SK-N-SH (cell line): ENCODE measurements around the gene ROM1. TPM values are rescaled to one million over a fixed set of nuclear protein-coding genes. Genes with fewer than 3 reads are reported as not detected.

Experiments
- CTCF ChIA-PET: fragments of 300-600, 350-600 bp; formaldehyde crosslinking; extraction: SDS; loops from one replicate; lab custom pipeline; 2021; lab: Yijun Ruan, JAX
- POLR2A ChIA-PET: fragments of 350-600 bp; sonication (Branson Sonifier 250); formaldehyde crosslinking; extraction: SDS; loops from one replicate; lab custom pipeline; 2020; ENCODE audit warnings: antibody characterized with exemption, inconsistent platforms; lab: Yijun Ruan, JAX
- DNase-seq: peaks from one replicate; pipeline ENCODE4 v3.0.0; 2012
- H2AFZ ChIP-seq: fragments of 200-600 bp; sonication (generic); 2 replicates; pipeline ENCODE4 v1.8.1; 2016; ENCODE audit warnings: antibody characterized with exemption, mild to moderate bottlenecking, low read depth
- H3F3A ChIP-seq: fragments of 200-600 bp; sonication (generic); replicated peaks from 2 replicates; pipeline ENCODE3; 2016; ENCODE audit warnings: antibody characterized with exemption, mild to moderate bottlenecking; ENCODE audit not compliant: insufficient read depth
- H3K27ac ChIP-seq, 2 experiments: fragments of 200-500 bp in 1 of 2; fragments of 200-600 bp in 1 of 2; sonication (Bioruptor generic) in 1 of 2; sonication (generic), shearing (Covaris generic) in 1 of 2; 2 replicates each; pipeline versions ENCODE4 v1.5.1 to v1.6.1; 2014 to 2016; ENCODE audit warnings: low read depth in 2 of 2, inconsistent platforms in 1 of 2, low read length in 1 of 2, mild to moderate bottlenecking in 1 of 2, mixed read lengths in 1 of 2
- H3K27me3 ChIP-seq: fragments of 200-600 bp; sonication (generic), shearing (Covaris generic); 2 replicates; pipeline ENCODE4 v1.6.1; 2016; ENCODE audit warnings: mixed run types; ENCODE audit not compliant: insufficient read depth
- H3K36me3 ChIP-seq, 2 experiments: fragments of 200-500 bp in 1 of 2; fragments of 200-600 bp in 1 of 2; sonication (Bioruptor generic) in 1 of 2; sonication (generic) in 1 of 2; replicated peaks in 1 of 2; 2 replicates each; pipeline versions ENCODE3 to v1.5.1; 2014 to 2016; ENCODE audit warnings: low read length in 1 of 2, mild to moderate bottlenecking in 1 of 2; ENCODE audit not compliant: insufficient read depth in 2 of 2, control insufficient read depth in 1 of 2
- H3K4me1 ChIP-seq, 2 experiments: fragments of 200-500 bp in 1 of 2; fragments of 200-600 bp in 1 of 2; sonication (Bioruptor generic) in 1 of 2; sonication (generic), shearing (Covaris generic) in 1 of 2; 2 replicates each; pipeline versions ENCODE4 v1.5.1 to v1.6.1; 2014 to 2016; ENCODE audit warnings: low read depth in 1 of 2, low read length in 1 of 2, mixed run types in 1 of 2; ENCODE audit not compliant: insufficient read depth in 2 of 2, control insufficient read depth in 1 of 2
- H3K4me2 ChIP-seq: fragments of 200-600 bp; sonication (generic), shearing (Covaris generic); 2 replicates; pipeline ENCODE4 v1.6.1; 2017; ENCODE audit warnings: mixed run types
- H3K4me3 ChIP-seq, 2 experiments: fragments of 200-500 bp in 1 of 2; fragments of 200-600 bp in 1 of 2; sonication (Bioruptor generic) in 1 of 2; sonication (generic), shearing (Covaris generic) in 1 of 2; 2 replicates each; pipeline versions ENCODE4 v1.5.1 to v1.8.1; 2014 to 2016; ENCODE audit warnings: low read depth in 2 of 2, inconsistent platforms in 1 of 2, low read length in 1 of 2, mild to moderate bottlenecking in 1 of 2, mixed read lengths in 1 of 2, moderate library complexity in 1 of 2
- H3K79me2 ChIP-seq: fragments of 200-600 bp; sonication (generic); 2 replicates; pipeline ENCODE4 v1.8.1; 2017; ENCODE audit warnings: mild to moderate bottlenecking; ENCODE audit not compliant: insufficient read depth
- H3K9ac ChIP-seq: fragments of 200-600 bp; sonication (generic); 2 replicates; pipeline ENCODE4 v1.6.1; 2017; ENCODE audit warnings: mixed run types
- H3K9me2 ChIP-seq: fragments of 200-600 bp; sonication (generic); 2 replicates; pipeline ENCODE4 v1.6.1; 2017; ENCODE audit warnings: mixed run types
- H3K9me3 ChIP-seq: fragments of 200-600 bp; sonication (generic); 2 replicates; pipeline ENCODE4 v1.6.1; 2017; ENCODE audit warnings: mixed run types, mild to moderate bottlenecking, moderate library complexity
- H4K20me1 ChIP-seq: fragments of 200-600 bp; sonication (generic); 2 replicates; pipeline ENCODE4 v1.6.1; 2017; ENCODE audit warnings: mild to moderate bottlenecking, mixed run types; ENCODE audit not compliant: insufficient read depth
- CHD2 ChIP-seq: fragments of 150-350 bp; IDR thresholded peaks from 2 replicates; pipeline ENCODE4 v1.6.1; 2018; ENCODE audit warnings: low read length; ENCODE audit not compliant: partially characterized antibody
- CTCF ChIP-seq: fragments of 200-600 bp; sonication (generic); IDR thresholded peaks from 2 replicates; pipeline ENCODE4 v1.6.1; 2017; ENCODE audit warnings: antibody characterized with exemption, mild to moderate bottlenecking, moderate library complexity
- EP300 ChIP-seq, 2 experiments: IDR thresholded peaks; 2 replicates each; pipeline versions ENCODE4 v1.4.0 to v1.6.1; 2012; ENCODE audit warnings: borderline replicate concordance in 1 of 2, low read depth in 1 of 2, low read length in 1 of 2
- EZH2phosphoT487 ChIP-seq: fragments of 200-600 bp; sonication (generic); IDR thresholded peaks from 2 replicates; pipeline ENCODE4 v1.6.1; 2017; ENCODE audit warnings: low read depth, mixed run types, mild to moderate bottlenecking, antibody characterized with exemption, moderate library complexity, borderline replicate concordance
- FOSL2 ChIP-seq: IDR thresholded peaks from 2 replicates; pipeline ENCODE4 v1.4.0; 2012; ENCODE audit warnings: low read depth, mild to moderate bottlenecking, moderate library complexity, borderline replicate concordance
- GABPA ChIP-seq: IDR thresholded peaks from 2 replicates; pipeline ENCODE4 v1.4.0; 2012; ENCODE audit warnings: low read depth, mild to moderate bottlenecking
- GATA2 ChIP-seq: sonication (generic); formaldehyde crosslinking; IDR thresholded peaks from 2 replicates; pipeline ENCODE4 v1.5.0; 2020; ENCODE audit warnings: mild to moderate bottlenecking, missing genetic modification reagents
- JUND ChIP-seq: IDR thresholded peaks from 2 replicates; pipeline ENCODE4 v1.4.0; 2012
- NRF1 ChIP-seq: IDR thresholded peaks from 2 replicates; pipeline ENCODE4 v1.6.1; 2012; ENCODE audit warnings: low read depth, mild to moderate bottlenecking, low read length
- PBX3 ChIP-seq: IDR thresholded peaks from 2 replicates; pipeline ENCODE4; 2012
- POLR2AphosphoS5 ChIP-seq: IDR thresholded peaks from 2 replicates; pipeline ENCODE4 v1.6.1; 2012; ENCODE audit warnings: low read depth, low read length
- RAD21 ChIP-seq: IDR thresholded peaks from 2 replicates; pipeline ENCODE4 v1.6.1; 2012; ENCODE audit warnings: mild to moderate bottlenecking, low read length
- REST ChIP-seq: IDR thresholded peaks from 2 replicates; pipeline ENCODE4 v1.6.1; 2012; ENCODE audit warnings: mild to moderate bottlenecking, low read depth, low read length, moderate library complexity
- RXRA ChIP-seq: IDR thresholded peaks from 2 replicates; pipeline ENCODE4 v1.4.0; 2012; ENCODE audit warnings: low read depth, mild to moderate bottlenecking, borderline replicate concordance
- SMC3 ChIP-seq: IDR thresholded peaks from 2 replicates; pipeline ENCODE4 v1.6.1; 2012; ENCODE audit warnings: low read depth, low read length, improper control_type of control experiment
- USF1 ChIP-seq: IDR thresholded peaks from 2 replicates; pipeline ENCODE4 v1.4.0; 2012; ENCODE audit warnings: low read depth, borderline replicate concordance
- ZBTB33 ChIP-seq: IDR thresholded peaks from 2 replicates; pipeline ENCODE4 v1.4.0; 2012; ENCODE audit warnings: low read depth, borderline replicate concordance
- WGBS: methylation state at CpG from one replicate; pipeline ENCODE4 v1.1.6; 2017; ENCODE audit warnings: low lambda C conversion rate; 5-methylcytosine and 5-hydroxymethylcytosine counted together
- polyA plus RNA-seq, 3 experiments: library from polyadenylated mRNA; depleted of rRNA; stranded (reverse); fragments of >200 nt; gene quantifications; 2 replicates each; pipeline ENCODE4 v1.2.3, GENCODE V29; 2012
- TF ChIP-seq, protein P1 (sequence below): fragments of 150-350 bp; IDR thresholded peaks from 2 replicates; pipeline ENCODE4 v1.6.1; 2017; ENCODE audit warnings: antibody characterized with exemption, low read length, low read depth, borderline replicate concordance
- TF ChIP-seq, protein P2 (sequence below): fragments of 150-350 bp; IDR thresholded peaks from 2 replicates; pipeline ENCODE4 v1.6.1; 2016; ENCODE audit warnings: mild to moderate bottlenecking, low read depth, low read length

ROM1 gene
- polyA plus RNA-seq, 1 of the 3 experiments (the other 2 are of a cell fraction) = 7.3 TPM

DNA sequence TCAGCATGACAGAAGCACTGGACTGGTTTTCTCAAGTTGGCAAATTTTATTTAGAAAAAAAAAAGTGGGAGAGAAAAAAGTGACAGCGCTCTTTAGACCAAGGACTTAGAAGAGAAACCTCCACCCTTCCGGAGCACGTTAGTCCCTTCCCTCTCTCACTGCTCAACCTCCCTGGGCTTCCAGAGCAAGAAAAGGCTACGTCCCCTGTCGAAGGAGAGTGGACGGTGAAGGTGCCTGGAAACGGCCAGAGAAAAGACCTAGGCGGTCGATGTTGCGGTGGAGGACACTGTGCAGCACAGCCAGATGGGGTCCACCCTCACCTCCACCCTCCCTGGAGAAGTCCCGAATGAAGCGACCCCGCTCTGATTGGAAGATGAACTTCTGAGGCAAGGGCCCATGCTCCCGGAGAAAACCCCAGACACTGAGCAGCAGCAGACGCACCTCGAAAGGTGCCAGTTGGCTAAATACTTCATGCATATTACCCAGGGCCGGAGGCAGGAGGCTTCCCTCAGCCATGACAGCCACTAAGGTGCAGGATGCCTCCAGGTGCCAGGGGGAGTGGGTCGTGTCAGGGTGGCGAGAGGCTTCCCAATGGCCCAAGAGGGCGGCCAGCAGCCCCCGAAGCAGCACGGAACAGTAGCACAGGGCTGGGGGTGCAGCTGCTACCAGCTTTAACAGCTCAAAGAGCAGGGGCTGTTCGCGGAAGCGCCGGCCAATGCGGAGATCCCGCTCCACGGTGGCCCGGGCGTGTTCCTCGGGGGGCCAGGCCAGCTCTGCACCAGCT, 34.0 kb downstream of the ROM1 start:
- Histone ChIP-seq H3K79me2 (peaks cover 63% of the 10 kb centered on the region), H3K36me3 (peaks cover 21 to 31% of the 10 kb centered on the region in 2 experiments), H3F3A (peaks cover 5% of the 10 kb centered on the region), H3K9ac (no peak overlapping the region), H3K4me2 (0 out of 2 replicates have a peak overlapping the region, but pooled peaks have one; percentile 33), H3K27ac (no peak overlapping the region), H3K4me1 (peaks cover 7 to 10% of the 10 kb centered on the region in 2 experiments; a peak in 2 of 4 replicates), H3K4me3 (no peak overlapping the region), H4K20me1 (0 out of 2 replicates have a peak, but pooled peaks cover 5% of the 10 kb centered on the region), H3K9me3 (no peaks in the 10 kb centered on the region), H2AFZ (no peak overlapping the region), H3K27me3 (no peaks in the 10 kb centered on the region), H3K9me2 (no peaks in the 10 kb centered on the region)
- peak; percentile 43 for DNase-seq
- WGBS = 48% methylated on average over 17 of the region's 32 CpGs
- TF ChIP-seq USF1 (no peak), REST (no peak), PBX3 (no peak), RXRA (no peak), CHD2 (no peak), EP300 (IDR thresholded peaks at IDR 0.05; ENCODE audit: borderline replicate concordance in 1 of 2, low read depth in 1 of 2, low read length in 1 of 2) (no peak), EZH2phosphoT487 (no peak), RAD21 (no peak), GATA2 (CRISPR knock-in tag) (no peak), CTCF (no peak), POLR2AphosphoS5 (no peak), SMC3 (no peak), GABPA (no peak), ZBTB33 (no peak), NRF1 (no peak), JUND (no peak), FOSL2 (no peak)
- TF ChIP-seq, protein P1, sequence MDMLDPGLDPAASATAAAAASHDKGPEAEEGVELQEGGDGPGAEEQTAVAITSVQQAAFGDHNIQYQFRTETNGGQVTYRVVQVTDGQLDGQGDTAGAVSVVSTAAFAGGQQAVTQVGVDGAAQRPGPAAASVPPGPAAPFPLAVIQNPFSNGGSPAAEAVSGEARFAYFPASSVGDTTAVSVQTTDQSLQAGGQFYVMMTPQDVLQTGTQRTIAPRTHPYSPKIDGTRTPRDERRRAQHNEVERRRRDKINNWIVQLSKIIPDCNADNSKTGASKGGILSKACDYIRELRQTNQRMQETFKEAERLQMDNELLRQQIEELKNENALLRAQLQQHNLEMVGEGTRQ = no peak
- TF ChIP-seq, protein P2, sequence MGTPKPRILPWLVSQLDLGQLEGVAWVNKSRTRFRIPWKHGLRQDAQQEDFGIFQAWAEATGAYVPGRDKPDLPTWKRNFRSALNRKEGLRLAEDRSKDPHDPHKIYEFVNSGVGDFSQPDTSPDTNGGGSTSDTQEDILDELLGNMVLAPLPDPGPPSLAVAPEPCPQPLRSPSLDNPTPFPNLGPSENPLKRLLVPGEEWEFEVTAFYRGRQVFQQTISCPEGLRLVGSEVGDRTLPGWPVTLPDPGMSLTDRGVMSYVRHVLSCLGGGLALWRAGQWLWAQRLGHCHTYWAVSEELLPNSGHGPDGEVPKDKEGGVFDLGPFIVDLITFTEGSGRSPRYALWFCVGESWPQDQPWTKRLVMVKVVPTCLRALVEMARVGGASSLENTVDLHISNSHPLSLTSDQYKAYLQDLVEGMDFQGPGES = no peak
- POLR2A ChIA-PET = interaction anchor here (0.7 to 7.3 kb wide), 9 partner anchors 8 to 194 kb away, joined by 3 to 52 read pairs (median 6); partner anchors contain the start of genes B3GAT3, C11orf98, CSKMT and LBHD1
- CTCF ChIA-PET = interaction anchor here (1.5 to 2.4 kb wide), 4 partner anchors 18 to 252 kb away, joined by 4 to 10 read pairs (median 4); partner anchors contain the start of genes C11orf98, CSKMT, SLC3A2 and TUT1
